ENCODE results near the gene ETS1. TPM values are rescaled to one million over a fixed set of nuclear protein-coding genes. Genes with fewer than 3 reads are reported as not detected.
A peak's percentile ranks its signal among the peaks of the same experiment; 100 is the strongest.

The ETS1 gene
- total RNA-seq, 2 donors from 2014 or later = 34.3 to 36.4 TPM

- no peak overlapping the region for H3K4me3 Mint-ChIP-seq
- no peaks in the 10 kb centered on the region for H3K9me3 Mint-ChIP-seq
- no peaks in the 10 kb centered on the region for H3K27me3 Mint-ChIP-seq (ENCODE audit: insufficient read depth)
- Histone ChIP-seq H3K9ac (ENCODE audit: extremely low read depth, low read length, poor library complexity, severe bottlenecking) (no peak overlapping the region), H3K36me3 (ENCODE audit: control insufficient read depth, insufficient read depth, low read length) (no peaks in the 10 kb centered on the region), H3K27me3 (ENCODE audit: control insufficient read depth, insufficient read depth, low read length, poor library complexity, severe bottlenecking) (no peaks in the 10 kb centered on the region), H3K27ac (ENCODE audit: low read depth, low read length) (no peak overlapping the region), H3K9me3 (ENCODE audit: control insufficient read depth, low read length) (no peaks in the 10 kb centered on the region), H3K4me1 (ENCODE audit: control insufficient read depth, insufficient read depth, low read length) (peaks cover 5% of the 10 kb centered on the region), H3K4me3 (ENCODE audit: low read length) (no peak overlapping the region)
- WGBS, 2 experiments (ENCODE audit: insufficient coverage in 1 of 2, insufficient read length in 1 of 2) = 45 to 63% methylated on average over 7 to 8 of the region's 8 CpGs
- no peak for TF ChIP-seq CTCF (conservative IDR thresholded peaks at IDR 0.05)
- H3K4me1 Mint-ChIP-seq = peaks cover 8% of the 10 kb centered on the region
- no peak overlapping the region for H3K27ac Mint-ChIP-seq
- peak; percentile 57 for DNase-seq
- no peaks in the 10 kb centered on the region for H3K36me3 Mint-ChIP-seq (ENCODE audit: low read depth)
These were observed 163.1 kb downstream of the ETS1 start for GRCh38 chr11:128424271-128424711.

GRCh38 chr11:128422576-128423370 lies 164.6 kb downstream of the ETS1 start:
- TF ChIP-seq CTCF (conservative IDR thresholded peaks at IDR 0.05) = no peak
- H3K27ac Mint-ChIP-seq = no peak overlapping the region
- H3K9me3 ChIP-seq (ENCODE audit: control insufficient read depth, low read length) = no peaks in the 10 kb centered on the region
- H3K36me3 ChIP-seq (ENCODE audit: control insufficient read depth, insufficient read depth, low read length) = no peaks in the 10 kb centered on the region
- H3K27me3 Mint-ChIP-seq (ENCODE audit: insufficient read depth) = no peaks in the 10 kb centered on the region
- no peaks in the 10 kb centered on the region for H3K36me3 Mint-ChIP-seq (ENCODE audit: low read depth)
- no peaks in the 10 kb centered on the region for H3K27me3 ChIP-seq (ENCODE audit: control insufficient read depth, insufficient read depth, low read length, poor library complexity, severe bottlenecking)
- peaks cover 8% of the 10 kb centered on the region for H3K4me1 Mint-ChIP-seq
- H3K4me3 Mint-ChIP-seq = no peak overlapping the region
- no peak overlapping the region for H3K27ac ChIP-seq (ENCODE audit: low read depth, low read length)
- no peak overlapping the region for H3K4me3 ChIP-seq (ENCODE audit: low read length)
- peaks cover 5% of the 10 kb centered on the region for H3K4me1 ChIP-seq (ENCODE audit: control insufficient read depth, insufficient read depth, low read length)
- 92 to 95% methylated on average over 7 to 16 of the region's 16 CpGs for WGBS, 2 experiments (ENCODE audit: insufficient coverage in 1 of 2, insufficient read length in 1 of 2)
- H3K9ac ChIP-seq (ENCODE audit: extremely low read depth, low read length, poor library complexity, severe bottlenecking) = no peak overlapping the region
- peak; percentile 61 for DNase-seq
- no peaks in the 10 kb centered on the region for H3K9me3 Mint-ChIP-seq

GRCh38 chr11:128421577-128422330 lies 165.6 kb downstream of the ETS1 start:
- no peak overlapping the region for H3K4me3 Mint-ChIP-seq
- H3K4me1 Mint-ChIP-seq = peaks cover 8% of the 10 kb centered on the region
- TF ChIP-seq CTCF (conservative IDR thresholded peaks at IDR 0.05) = no peak
- H3K36me3 Mint-ChIP-seq (ENCODE audit: low read depth) = no peaks in the 10 kb centered on the region
- no peaks in the 10 kb centered on the region for H3K9me3 ChIP-seq (ENCODE audit: control insufficient read depth, low read length)
- H3K27ac Mint-ChIP-seq = no peak overlapping the region
- H3K4me1 ChIP-seq (ENCODE audit: control insufficient read depth, insufficient read depth, low read length) = peaks cover 5% of the 10 kb centered on the region
- no peaks in the 10 kb centered on the region for H3K36me3 ChIP-seq (ENCODE audit: control insufficient read depth, insufficient read depth, low read length)
- DNase-seq = no peak
- H3K27me3 ChIP-seq (ENCODE audit: control insufficient read depth, insufficient read depth, low read length, poor library complexity, severe bottlenecking) = no peaks in the 10 kb centered on the region
- H3K4me3 ChIP-seq (ENCODE audit: low read length) = no peak overlapping the region
- no peaks in the 10 kb centered on the region for H3K9me3 Mint-ChIP-seq
- no peak overlapping the region for H3K9ac ChIP-seq (ENCODE audit: extremely low read depth, low read length, poor library complexity, severe bottlenecking)
- 88 to 95% methylated on average over 4 to 6 of the region's 6 CpGs for WGBS, 2 experiments (ENCODE audit: insufficient coverage in 1 of 2, insufficient read length in 1 of 2)
- no peaks in the 10 kb centered on the region for H3K27me3 Mint-ChIP-seq (ENCODE audit: insufficient read depth)
- H3K27ac ChIP-seq (ENCODE audit: low read depth, low read length) = no peak overlapping the region
